Prostate gland (tissue), 2 donors: ENCODE data around the gene CSGALNACT2.

ENCODE experiments used
- POLR2A ChIP-seq: fragments of 450-650 bp; IDR thresholded peaks from one replicate; pipeline ENCODE4 v1.6.1; 2016; ENCODE audit warnings: antibody characterized with exemption, mild to moderate bottlenecking
- POLR2AphosphoS5 ChIP-seq: sonication (generic); formaldehyde crosslinking; IDR thresholded peaks from one replicate; pipeline ENCODE4 v1.6.1; 2017; ENCODE audit warnings: antibody characterized with exemption
- TF ChIP-seq, protein P1 (sequence below), 4 experiments: fragments of 200-600 bp in 2 of 4; fragments of 450-650 bp in 2 of 4; sonication (generic) in 2 of 4; IDR thresholded peaks; 1 replicate in 3 of 4; 2 replicates in 1 of 4; pipeline ENCODE4 v1.5.1; 2016 to 2019; ENCODE audit warnings: antibody characterized with exemption in 4 of 4, mild to moderate bottlenecking in 2 of 4, moderate library complexity in 2 of 4

DNA sequence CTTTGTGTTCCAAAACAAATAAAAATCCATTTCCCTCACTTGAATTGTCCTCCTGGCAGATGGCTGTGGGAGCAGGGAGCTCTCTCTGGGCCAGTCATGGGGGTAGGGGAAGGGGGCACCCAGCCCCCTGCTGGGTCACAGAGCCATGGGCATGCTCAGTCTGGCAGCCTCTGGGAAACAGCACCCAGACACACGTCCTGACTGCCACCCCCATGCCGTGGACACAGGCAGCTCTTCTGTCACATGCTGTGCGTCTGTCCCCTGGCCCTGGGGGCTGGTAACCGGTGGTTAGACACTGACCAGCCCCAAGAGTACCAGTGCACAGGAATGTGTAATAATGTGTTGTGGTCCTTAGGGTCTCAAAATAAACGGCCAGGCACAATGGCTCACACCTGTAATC lies 81.6 kb downstream of the CSGALNACT2 start:
- TF ChIP-seq, protein P1, sequence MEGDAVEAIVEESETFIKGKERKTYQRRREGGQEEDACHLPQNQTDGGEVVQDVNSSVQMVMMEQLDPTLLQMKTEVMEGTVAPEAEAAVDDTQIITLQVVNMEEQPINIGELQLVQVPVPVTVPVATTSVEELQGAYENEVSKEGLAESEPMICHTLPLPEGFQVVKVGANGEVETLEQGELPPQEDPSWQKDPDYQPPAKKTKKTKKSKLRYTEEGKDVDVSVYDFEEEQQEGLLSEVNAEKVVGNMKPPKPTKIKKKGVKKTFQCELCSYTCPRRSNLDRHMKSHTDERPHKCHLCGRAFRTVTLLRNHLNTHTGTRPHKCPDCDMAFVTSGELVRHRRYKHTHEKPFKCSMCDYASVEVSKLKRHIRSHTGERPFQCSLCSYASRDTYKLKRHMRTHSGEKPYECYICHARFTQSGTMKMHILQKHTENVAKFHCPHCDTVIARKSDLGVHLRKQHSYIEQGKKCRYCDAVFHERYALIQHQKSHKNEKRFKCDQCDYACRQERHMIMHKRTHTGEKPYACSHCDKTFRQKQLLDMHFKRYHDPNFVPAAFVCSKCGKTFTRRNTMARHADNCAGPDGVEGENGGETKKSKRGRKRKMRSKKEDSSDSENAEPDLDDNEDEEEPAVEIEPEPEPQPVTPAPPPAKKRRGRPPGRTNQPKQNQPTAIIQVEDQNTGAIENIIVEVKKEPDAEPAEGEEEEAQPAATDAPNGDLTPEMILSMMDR (IDR thresholded peaks at IDR 0.05): no peak
- TF ChIP-seq POLR2A: no peak
- no peak for TF ChIP-seq POLR2AphosphoS5
